Endothelial cell of umbilical vein (primary cell): Measurements from ENCODE around the gene ARHGEF40. TPM values are rescaled to one million over a fixed set of nuclear protein-coding genes. Genes with fewer than 3 reads are reported as not detected.

Experiments used
- BruUV-seq: library from RNA; stranded (reverse); fragments of 400-500 nt; replicated peaks from 2 replicates; lab custom pipeline; 2021; lab: Mats Ljungman, UMichigan
- CTCF ChIA-PET: fragments of 300-600, 350-600 bp; sonication (Branson Sonifier 250); formaldehyde crosslinking; loops from one replicate; lab custom pipeline; 2021; ENCODE audit warnings: antibody characterized with exemption, inconsistent platforms; lab: Charles Lee
- POLR2A ChIA-PET: fragments of 300-600, 350-600 bp; sonication (Branson Sonifier 250); formaldehyde crosslinking; loops from one replicate; lab custom pipeline; 2021; ENCODE audit warnings: antibody characterized with exemption, inconsistent platforms; lab: Charles Lee
- DNase-seq: peaks from one replicate; pipeline ENCODE4 v3.0.0-alpha.2; 2011; ENCODE audit warnings: low read depth, low spot score
- FAIRE-seq: peaks from 2 replicates; lab custom pipeline; 2011; peaks lifted over from hg19 to GRCh38; lab: Jason Lieb, UNC
- H2AFZ ChIP-seq: 2 replicates; pipeline ENCODE4 v1.6.0; 2012; ENCODE audit warnings: low read depth, low read length, control low read depth, inconsistent platforms
- H3K27ac ChIP-seq: 2 replicates; pipeline ENCODE4 v1.5.1; 2011; ENCODE audit warnings: low read depth, mild to moderate bottlenecking, control low read depth, low read length, moderate library complexity; ENCODE audit not compliant: insufficient read depth
- H3K27me3 ChIP-seq, 2 experiments: 2 replicates each; pipeline versions ENCODE4 v1.6.0 to v1.6.1; 2011; ENCODE audit warnings: low read length in 2 of 2, mixed read lengths in 1 of 2; ENCODE audit not compliant: control insufficient read depth in 2 of 2, insufficient read depth in 2 of 2
- H3K36me3 ChIP-seq, 2 experiments: 2 replicates in 1 of 2; 3 replicates in 1 of 2; pipeline ENCODE4 v1.5.1; 2011; ENCODE audit warnings: low read length in 2 of 2, mild to moderate bottlenecking in 1 of 2, moderate library complexity in 1 of 2; ENCODE audit not compliant: control insufficient read depth in 2 of 2, insufficient read depth in 2 of 2; ENCODE audit errors: extremely low read depth in 1 of 2
- H3K4me1 ChIP-seq: 3 replicates; pipeline ENCODE4 v1.5.1; 2011; ENCODE audit warnings: mild to moderate bottlenecking, low read length; ENCODE audit not compliant: control insufficient read depth, insufficient read depth; ENCODE audit errors: extremely low read depth
- H3K4me2 ChIP-seq: 2 replicates; pipeline ENCODE4 v1.6.1; 2011; ENCODE audit warnings: low read length, control low read depth, mixed read lengths; ENCODE audit not compliant: insufficient read depth
- H3K4me3 ChIP-seq, 3 experiments: fragments of 200-600 bp in 1 of 3; sonication (generic), shearing (Covaris generic) in 1 of 3; replicated peaks in 1 of 3; 2 replicates each; pipeline ENCODE4 v1.5.1; 2011 to 2016; ENCODE audit warnings: control low read depth in 3 of 3, low read length in 3 of 3, mild to moderate bottlenecking in 2 of 3, inconsistent platforms in 1 of 3, low read depth in 1 of 3, moderate library complexity in 1 of 3; ENCODE audit not compliant: insufficient read depth in 1 of 3
- H3K79me2 ChIP-seq: 2 replicates; pipeline ENCODE4 v1.6.0; 2012; ENCODE audit warnings: low read length, inconsistent platforms; ENCODE audit not compliant: control insufficient read depth, insufficient read depth
- H3K9ac ChIP-seq: replicated peaks from 2 replicates; pipeline ENCODE3; 2011; ENCODE audit warnings: low read length, control low read depth; ENCODE audit not compliant: insufficient read depth; ENCODE audit errors: extremely low read depth
- H3K9me1 ChIP-seq: replicated peaks from 3 replicates; pipeline ENCODE4 v1.6.0; 2011; ENCODE audit warnings: mild to moderate bottlenecking, low read length; ENCODE audit not compliant: control insufficient read depth, insufficient read depth; ENCODE audit errors: extremely low read depth
- H3K9me3 ChIP-seq: replicated peaks from 2 replicates; pipeline ENCODE4 v1.5.1; 2012; ENCODE audit warnings: low read length, inconsistent platforms; ENCODE audit not compliant: control insufficient read depth, insufficient read depth
- H4K20me1 ChIP-seq: replicated peaks from 2 replicates; pipeline ENCODE3; 2011; ENCODE audit warnings: mild to moderate bottlenecking, low read length; ENCODE audit not compliant: control insufficient read depth, insufficient read depth; ENCODE audit errors: extremely low read depth
- CTCF ChIP-seq, 2 donors: IDR thresholded peaks; 1 replicate in 1 of 2; 2 replicates in 1 of 2; pipeline ENCODE4 v1.5.1; 2011; ENCODE audit warnings: low read length in 2 of 2, mild to moderate bottlenecking in 2 of 2, moderate library complexity in 2 of 2, control low read depth in 1 of 2, inconsistent platforms in 1 of 2, low read depth in 1 of 2; ENCODE audit not compliant: insufficient read depth in 1 of 2; ENCODE audit errors: extremely low read depth in 1 of 2
- GATA2 ChIP-seq: IDR thresholded peaks from 2 replicates; pipeline ENCODE4 v1.7.0; 2011; ENCODE audit warnings: low read depth, mild to moderate bottlenecking, moderate library complexity, mixed read lengths, low read length; ENCODE audit not compliant: insufficient read length, insufficient read depth
- MYC ChIP-seq: IDR thresholded peaks from one replicate; pipeline ENCODE4 v1.6.1; 2011; ENCODE audit warnings: mild to moderate bottlenecking, low read depth, low read length
- POLR2A ChIP-seq: IDR thresholded peaks from 2 replicates; pipeline ENCODE4 v1.6.1; 2012; ENCODE audit warnings: low read depth, mild to moderate bottlenecking, control low read depth, low read length
- POLR2AphosphoS5 ChIP-seq: IDR thresholded peaks from 2 replicates; pipeline ENCODE4 v1.6.1; 2012; ENCODE audit warnings: low read depth, mild to moderate bottlenecking, control low read depth, low read length, moderate library complexity; ENCODE audit not compliant: insufficient read depth
- dilution Hi-C: fragments of 300-500 bp; cut with MboI; formaldehyde crosslinking; loops from one replicate; pipeline ENCODE4 v1.15.0; 2019; ENCODE audit warnings: low sequenced_read_pairs; ENCODE audit not compliant: extremely low pct_ligation_motif_present
- intact Hi-C: fragments of 100-400 bp; cut with micrococcal nuclease; formaldehyde crosslinking; loops from one replicate; pipeline ENCODE4 v1.10.0; 2022
- polyA plus RNA-seq, 4 experiments: library from polyadenylated mRNA; depleted of rRNA in 3 of 4; stranded (reverse) in 3 of 4; unstranded in 1 of 4; fragments of >200 nt; gene quantifications; 2 replicates each; pipeline versions ENCODE4 v1.2.1 to v1.2.3, GENCODE V29; 2011 to 2012; ENCODE audit warnings: missing spikeins in 1 of 4
- total RNA-seq: library from RNA; stranded (reverse); gene quantifications from 2 replicates; pipeline ENCODE4 v1.2.3, GENCODE V29; 2021

The ARHGEF40 gene
- total and polyA plus RNA-seq, 2 donors (not counting 3 experiments of a cell fraction or from before 2014, with no cell fraction given) = 2.6 to 19.9 TPM

DNA sequence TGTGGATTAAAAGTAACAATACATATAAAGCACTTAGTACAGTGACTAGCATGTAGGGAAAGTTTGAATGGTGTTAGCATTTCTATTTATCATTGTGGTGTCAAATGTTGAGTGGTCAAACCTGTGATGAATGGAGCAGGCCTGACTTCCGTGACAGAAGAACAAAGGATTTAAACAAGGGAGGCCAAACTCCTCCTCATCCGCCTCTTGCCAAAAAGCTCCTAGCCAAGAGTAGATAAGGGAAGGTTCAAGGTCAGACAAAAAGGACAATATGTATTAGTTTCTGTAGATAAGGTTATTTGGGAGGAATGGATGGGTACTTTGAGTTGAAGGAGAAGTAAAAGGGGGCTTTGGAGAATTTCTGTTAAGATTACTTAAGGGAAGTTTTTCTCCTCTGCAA lies 21.5 kb upstream of the ARHGEF40 start:
- H3K9me1 ChIP-seq = no peaks in the 10 kb centered on the region
- dilution Hi-C loops (no loop called here), intact Hi-C loops (no loop called here)
- H3K27ac ChIP-seq = no peak overlapping the region
- no TSS peak for BruUV-seq
- DNase-seq (no peak), FAIRE-seq (no peak)
- H3K36me3 ChIP-seq = no peaks in the 10 kb centered on the region
- H3K9me3 ChIP-seq = no peaks in the 10 kb centered on the region
- peaks cover 23 to 24% of the 10 kb centered on the region in 2 experiments for H3K27me3 ChIP-seq
- no peak overlapping the region for H3K9ac ChIP-seq
- TF ChIP-seq POLR2A (no peak), POLR2AphosphoS5 (no peak), CTCF (IDR thresholded peaks at IDR 0.05; ENCODE audit: extremely low read depth in 1 of 2, insufficient read depth in 1 of 2, low read depth in 1 of 2, low read length in 2 of 2) (no peak)
- H3K79me2 ChIP-seq = no peaks in the 10 kb centered on the region
- no peaks in the 10 kb centered on the region for H4K20me1 ChIP-seq
- POLR2A ChIA-PET = no interaction called here
- no peaks in the 10 kb centered on the region for H3K4me1 ChIP-seq
- H2AFZ ChIP-seq = no peak overlapping the region
- H3K4me2 ChIP-seq = no peak overlapping the region
- H3K4me3 ChIP-seq = no peak overlapping the region
- CTCF ChIA-PET = interaction anchor here (1.1 to 3.3 kb wide), 4 partner anchors 18 to 56 kb away, joined by 3 to 19 read pairs (median 7); no protein-coding TSS in a partner anchor

DNA sequence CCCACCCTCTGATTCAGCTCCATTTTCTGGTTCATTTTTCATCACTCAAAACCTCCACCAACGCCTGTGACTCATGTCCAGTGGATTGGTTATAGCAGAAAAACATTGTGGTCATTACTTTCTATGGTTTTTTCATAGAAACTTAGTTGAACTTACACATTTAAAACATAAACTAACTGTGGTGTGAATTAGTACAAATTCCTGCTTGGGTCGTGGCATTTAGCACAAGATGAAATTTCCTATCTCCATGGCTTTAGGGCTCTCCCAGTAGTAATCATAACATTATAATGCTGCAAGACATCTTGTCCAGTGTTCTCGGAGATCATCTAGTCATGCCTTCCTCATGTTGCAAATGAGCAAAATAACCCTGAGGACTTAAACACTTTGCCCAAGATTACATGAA lies 20.8 kb upstream of the ARHGEF40 start:
- Histone ChIP-seq H3K4me3 (no peak overlapping the region), H3K36me3 (no peaks in the 10 kb centered on the region), H2AFZ (no peak overlapping the region), H3K4me1 (no peaks in the 10 kb centered on the region), H3K4me2 (no peak overlapping the region), H3K9ac (no peak overlapping the region), H3K27ac (no peak overlapping the region), H3K79me2 (no peaks in the 10 kb centered on the region), H3K9me3 (no peaks in the 10 kb centered on the region), H4K20me1 (no peaks in the 10 kb centered on the region), H3K9me1 (no peaks in the 10 kb centered on the region), H3K27me3 (peaks cover 24 to 25% of the 10 kb centered on the region in 2 experiments)
- CTCF ChIA-PET = interaction anchor here (1.1 to 3.3 kb wide), 2 partner anchors 34 to 55 kb away, joined by 3 to 19 read pairs; no protein-coding TSS in a partner anchor
- BruUV-seq = no TSS peak
- dilution Hi-C loops = no loop called here
- DNase-seq = no peak
- intact Hi-C loops = no loop called here
- POLR2A ChIA-PET = no interaction called here
- TF ChIP-seq POLR2AphosphoS5 (no peak), GATA2 (no peak), MYC (no peak), CTCF (IDR thresholded peaks at IDR 0.05; ENCODE audit: extremely low read depth in 1 of 2, insufficient read depth in 1 of 2, low read depth in 1 of 2, low read length in 2 of 2) (no peak)
- no peak for FAIRE-seq
